HepG2 (cell line): ENCODE results near the gene DCP2. TPM values are rescaled to one million over a fixed set of nuclear protein-coding genes. Genes with fewer than 3 reads are reported as not detected.

Experiments
- ATAC-seq: fragments of 200-7000 bp; cut with Tn5 transposase; 3 replicates; pipeline ENCODE4 v1.9.1; 2020; ENCODE audit warnings: mild to moderate bottlenecking, moderate library complexity
- BruUV-seq: library from RNA; stranded (reverse); fragments of 400-500 nt; replicated peaks from 2 replicates; lab custom pipeline; 2021; lab: Mats Ljungman, UMichigan
- CTCF ChIA-PET: fragments of 300-600 bp; formaldehyde crosslinking; extraction: SDS; loops from one replicate; lab custom pipeline; 2021; ENCODE audit warnings: low total read pairs, inconsistent platforms, low intra/inter-chr PET ratio; lab: Yijun Ruan, JAX
- POLR2A ChIA-PET: fragments of 350-600 bp; sonication (Branson Sonifier 250); formaldehyde crosslinking; loops from one replicate; lab custom pipeline; 2020; ENCODE audit warnings: antibody characterized with exemption, inconsistent platforms; lab: Yijun Ruan, JAX
- DNase-seq: peaks from one replicate; pipeline ENCODE4 v3.0.0-alpha.2; 2015; ENCODE audit warnings: low spot score
- FAIRE-seq: peaks from 3 replicates; lab custom pipeline; 2011; peaks lifted over from hg19 to GRCh38; lab: Jason Lieb, UNC
- H2AFZ ChIP-seq: one replicate; pipeline ENCODE4 v1.6.1; 2011; ENCODE audit warnings: low read length, inconsistent platforms
- H3K27ac ChIP-seq: fragments of 300-600 bp; 3 replicates; pipeline ENCODE4 v1.8.0; 2011; ENCODE audit warnings: mixed run types, mild to moderate bottlenecking, mixed read lengths, low read length, inconsistent platforms; ENCODE audit not compliant: insufficient read depth; ENCODE audit errors: extremely low read length
- H3K27me3 ChIP-seq, 2 experiments: fragments of 200-600 bp in 1 of 2; 2 replicates in 1 of 2; 3 replicates in 1 of 2; pipeline versions ENCODE4 v1.6.0 to v1.8.0; 2011; ENCODE audit warnings: low read length in 2 of 2, mild to moderate bottlenecking in 2 of 2, moderate library complexity in 2 of 2, inconsistent platforms in 1 of 2; ENCODE audit not compliant: insufficient read depth in 2 of 2, control insufficient read depth in 1 of 2
- H3K36me3 ChIP-seq, 2 experiments: fragments of 200-600 bp in 1 of 2; replicated peaks in 1 of 2; 2 replicates in 1 of 2; 3 replicates in 1 of 2; pipeline versions ENCODE4 v1.5.1 to v1.8.0; 2011; ENCODE audit warnings: low read length in 2 of 2, inconsistent platforms in 1 of 2; ENCODE audit not compliant: insufficient read depth in 2 of 2, control insufficient read depth in 1 of 2
- H3K4me1 ChIP-seq: 2 replicates; pipeline ENCODE4 v1.5.1; 2012; ENCODE audit warnings: low read length, inconsistent platforms; ENCODE audit not compliant: insufficient read depth
- H3K4me2 ChIP-seq: 2 replicates; pipeline ENCODE4 v1.6.0; 2011; ENCODE audit warnings: low read depth, low read length, inconsistent platforms
- H3K4me3 ChIP-seq, 3 experiments: fragments of 200-600 bp in 1 of 3; sonication (generic), shearing (Covaris generic) in 1 of 3; replicated peaks in 1 of 3; 2 replicates each; pipeline ENCODE4 v1.5.1; 2011 to 2016; ENCODE audit warnings: low read length in 3 of 3, inconsistent platforms in 2 of 3, low read depth in 2 of 3, mild to moderate bottlenecking in 2 of 3, control low read depth in 1 of 3, mixed read lengths in 1 of 3; ENCODE audit not compliant: insufficient read depth in 1 of 3
- H3K79me2 ChIP-seq: one replicate; pipeline ENCODE4 v1.6.1; 2011; ENCODE audit warnings: low read length, inconsistent platforms; ENCODE audit not compliant: insufficient read depth
- H3K9ac ChIP-seq: 2 replicates; pipeline ENCODE4 v1.6.0; 2011; ENCODE audit warnings: mild to moderate bottlenecking, low read depth, low read length, inconsistent platforms; ENCODE audit not compliant: insufficient read depth
- H3K9me3 ChIP-seq: 2 replicates; pipeline ENCODE4 v1.5.1; 2012; ENCODE audit warnings: mild to moderate bottlenecking, low read length
- H4K20me1 ChIP-seq: 2 replicates; pipeline ENCODE4 v1.6.0; 2011; ENCODE audit warnings: inconsistent platforms, mild to moderate bottlenecking, low read length, moderate library complexity; ENCODE audit not compliant: insufficient read depth
- BCL6 ChIP-seq: IDR thresholded peaks from 2 replicates; pipeline ENCODE4 v1.6.1; 2016; ENCODE audit warnings: missing genetic modification reagents, missing compliant biosample characterization
- FIP1L1 ChIP-seq: fragments of 200-400 bp; formaldehyde crosslinking; IDR thresholded peaks from 2 replicates; pipeline ENCODE4 v1.6.1; 2018; ENCODE audit warnings: low read depth, mild to moderate bottlenecking, low read length, moderate library complexity, borderline replicate concordance; ENCODE audit not compliant: insufficient read depth
- FOSL1 ChIP-seq: sonication (generic); formaldehyde crosslinking; IDR thresholded peaks from 2 replicates; pipeline ENCODE4 v1.9.0; 2021; ENCODE audit warnings: missing genetic modification reagents, borderline replicate concordance
- NFKBIZ ChIP-seq: IDR thresholded peaks from 2 replicates; pipeline ENCODE4 v1.6.1; 2018; ENCODE audit warnings: missing genetic modification reagents, missing compliant biosample characterization
- PAX8 ChIP-seq: sonication (generic); formaldehyde crosslinking; IDR thresholded peaks from 2 replicates; pipeline ENCODE4 v1.8.0; 2022; ENCODE audit warnings: mild to moderate bottlenecking, missing genetic modification reagents, borderline replicate concordance
- SMARCE1 ChIP-seq: fragments of 450-650 bp; IDR thresholded peaks from 2 replicates; pipeline ENCODE4 v1.6.1; 2017; ENCODE audit warnings: borderline replicate concordance
- XBP1 ChIP-seq: sonication (generic); formaldehyde crosslinking; IDR thresholded peaks from 2 replicates; pipeline ENCODE4 v1.5.0; 2020; ENCODE audit warnings: missing genetic modification reagents
- ZFP1 ChIP-seq: IDR thresholded peaks from 2 replicates; pipeline ENCODE4 v1.6.1; 2016
- ZSCAN30 ChIP-seq: sonication (generic); formaldehyde crosslinking; IDR thresholded peaks from 2 replicates; pipeline ENCODE4 v1.5.0; 2020; ENCODE audit warnings: mild to moderate bottlenecking, missing genetic modification reagents
- WGBS: methylation state at CpG from one replicate; pipeline ENCODE4 v1.1.6; 2017; ENCODE audit warnings: low lambda C conversion rate; 5-methylcytosine and 5-hydroxymethylcytosine counted together
- in situ Hi-C: cut with HindIII; loops from 2 replicates; pipeline ENCODE4 v1.10.0; 2017; ENCODE audit warnings: low pct_unique_long_range_greater_than_20kb; ENCODE audit not compliant: extremely low pct_ligation_motif_present
- intact Hi-C: fragments of 100-400 bp; cut with micrococcal nuclease; formaldehyde crosslinking; loops from one replicate; pipeline ENCODE4 v1.10.0; 2022; ENCODE audit not compliant: unreplicated experiment
- polyA plus RNA-seq, 8 experiments: library from polyadenylated mRNA; depleted of rRNA in 3 of 8; stranded (reverse) in 7 of 8; unstranded in 1 of 8; fragments of >200 nt; fragmentation: Illumina TruSeq in 4 of 8; extraction: Trizol in 4 of 8; gene quantifications; 2 replicates each; pipeline versions ENCODE4 v1.2.1 to v1.2.3, GENCODE V29; 2011 to 2016; ENCODE audit warnings: low read depth in 4 of 8, missing spikeins in 1 of 8, mixed read lengths in 1 of 8; ENCODE audit not compliant: insufficient read depth in 1 of 8
- total RNA-seq, 5 experiments: library from RNA; depleted of rRNA; stranded (reverse); fragments of >200 nt; fragmentation: Illumina TruSeq; extraction: Trizol; gene quantifications; 2 replicates each; pipeline ENCODE4 v1.2.3, GENCODE V29; 2016; ENCODE audit warnings: low read depth in 1 of 5
- TF ChIP-seq, protein P1 (sequence below): sonication (generic); formaldehyde crosslinking; IDR thresholded peaks from 2 replicates; pipeline ENCODE4 v1.4.0; 2020; ENCODE audit warnings: low read depth, mild to moderate bottlenecking, missing genetic modification reagents
- TF ChIP-seq, protein P2 (sequence below): sonication (generic); formaldehyde crosslinking; IDR thresholded peaks from 2 replicates; pipeline ENCODE4 v1.8.0; 2022; ENCODE audit warnings: mild to moderate bottlenecking, missing genetic modification reagents, borderline replicate concordance
- TF ChIP-seq, protein P3 (sequence below): IDR thresholded peaks from 2 replicates; pipeline ENCODE4 v1.6.1; 2016
- TF ChIP-seq, protein P4 (sequence below), 2 experiments: sonication (generic) in 1 of 2; formaldehyde crosslinking in 1 of 2; IDR thresholded peaks; 2 replicates each; pipeline versions ENCODE4 v1.6.1 to v1.9.0; 2014 to 2022; ENCODE audit warnings: antibody characterized with exemption in 1 of 2, borderline replicate concordance in 1 of 2, inconsistent platforms in 1 of 2, low read depth in 1 of 2, missing genetic modification reagents in 1 of 2

DCP2 gene
- total and polyA plus RNA-seq, 2 of the 13 experiments (the other 11 are each of a cell fraction or from before 2014, with no cell fraction given) = 16.2 to 63.4 TPM

DNA sequence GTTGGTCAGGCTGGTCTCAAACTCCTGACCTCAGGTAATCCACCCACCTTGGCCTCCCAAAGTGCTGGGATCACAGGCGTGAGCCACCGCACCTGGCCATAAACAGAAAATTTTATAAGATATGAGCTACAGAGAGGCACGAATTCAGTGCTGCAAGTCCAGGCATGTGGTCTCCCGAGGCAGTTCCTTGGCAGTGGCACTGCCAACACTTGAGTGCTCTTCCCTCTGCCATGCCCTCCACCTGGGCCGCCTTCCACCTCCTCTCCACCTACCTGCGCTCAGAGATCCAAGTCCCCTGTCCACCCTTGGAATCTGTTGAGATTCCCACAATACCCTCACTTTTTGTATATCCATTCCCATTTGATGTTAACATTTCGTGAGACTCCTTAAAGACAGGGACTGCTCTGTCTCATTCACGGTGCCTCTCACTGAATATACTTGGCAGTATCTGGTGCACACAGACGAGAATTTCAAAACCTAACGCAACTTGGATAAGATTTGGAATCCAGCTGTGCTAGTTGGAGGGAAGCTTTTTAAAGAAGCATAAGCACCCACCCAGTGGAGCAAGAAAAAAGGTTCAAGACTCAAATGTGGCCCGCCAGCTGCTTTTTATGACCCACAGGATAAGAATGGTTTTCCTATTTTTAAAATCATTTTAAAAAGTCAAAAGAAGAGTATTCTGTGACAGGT lies 68.3 kb downstream of the DCP2 start:
- Histone ChIP-seq H3K27ac (no peak overlapping the region), H4K20me1 (no peaks in the 10 kb centered on the region), H3K36me3 (no peaks in the 10 kb centered on the region), H2AFZ (no peak overlapping the region), H3K27me3 (no peaks in the 10 kb centered on the region), H3K4me1 (no peaks in the 10 kb centered on the region), H3K4me2 (no peak overlapping the region), H3K4me3 (no peak overlapping the region), H3K9ac (no peak overlapping the region), H3K79me2 (no peaks in the 10 kb centered on the region), H3K9me3 (no peaks in the 10 kb centered on the region)
- no peak for DNase-seq
- no peak for ATAC-seq
- no TSS peak for BruUV-seq
- WGBS = 91% methylated on average over 8 of the region's 11 CpGs
- in situ Hi-C loops = loop anchor here (25.0 kb wide), 1 partner anchor 467 kb away; the partner anchor contains the start of gene YTHDC2
- CTCF ChIA-PET = no interaction called here
- TF ChIP-seq, protein P1, sequence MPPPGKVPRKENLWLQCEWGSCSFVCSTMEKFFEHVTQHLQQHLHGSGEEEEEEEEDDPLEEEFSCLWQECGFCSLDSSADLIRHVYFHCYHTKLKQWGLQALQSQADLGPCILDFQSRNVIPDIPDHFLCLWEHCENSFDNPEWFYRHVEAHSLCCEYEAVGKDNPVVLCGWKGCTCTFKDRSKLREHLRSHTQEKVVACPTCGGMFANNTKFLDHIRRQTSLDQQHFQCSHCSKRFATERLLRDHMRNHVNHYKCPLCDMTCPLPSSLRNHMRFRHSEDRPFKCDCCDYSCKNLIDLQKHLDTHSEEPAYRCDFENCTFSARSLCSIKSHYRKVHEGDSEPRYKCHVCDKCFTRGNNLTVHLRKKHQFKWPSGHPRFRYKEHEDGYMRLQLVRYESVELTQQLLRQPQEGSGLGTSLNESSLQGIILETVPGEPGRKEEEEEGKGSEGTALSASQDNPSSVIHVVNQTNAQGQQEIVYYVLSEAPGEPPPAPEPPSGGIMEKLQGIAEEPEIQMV (CRISPR knock-in tag) = no peak
- no peak for TF ChIP-seq FIP1L1
- TF ChIP-seq PAX8 (CRISPR knock-in tag) = no peak
- TF ChIP-seq, protein P2, sequence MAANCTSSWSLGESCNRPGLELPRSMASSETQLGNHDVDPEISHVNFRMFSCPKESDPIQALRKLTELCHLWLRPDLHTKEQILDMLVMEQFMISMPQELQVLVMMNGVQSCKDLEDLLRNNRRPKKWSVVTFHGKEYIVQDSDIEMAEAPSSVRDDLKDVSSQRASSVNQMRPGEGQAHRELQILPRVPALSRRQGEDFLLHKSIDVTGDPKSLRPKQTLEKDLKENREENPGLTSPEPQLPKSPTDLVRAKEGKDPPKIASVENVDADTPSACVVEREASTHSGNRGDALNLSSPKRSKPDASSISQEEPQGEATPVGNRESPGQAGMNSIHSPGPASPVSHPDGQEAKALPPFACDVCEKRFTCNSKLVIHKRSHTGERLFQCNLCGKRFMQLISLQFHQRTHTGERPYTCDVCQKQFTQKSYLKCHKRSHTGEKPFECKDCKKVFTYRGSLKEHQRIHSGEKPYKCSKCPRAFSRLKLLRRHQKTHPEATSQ (CRISPR knock-in tag) = no peak
- TF ChIP-seq, protein P3, sequence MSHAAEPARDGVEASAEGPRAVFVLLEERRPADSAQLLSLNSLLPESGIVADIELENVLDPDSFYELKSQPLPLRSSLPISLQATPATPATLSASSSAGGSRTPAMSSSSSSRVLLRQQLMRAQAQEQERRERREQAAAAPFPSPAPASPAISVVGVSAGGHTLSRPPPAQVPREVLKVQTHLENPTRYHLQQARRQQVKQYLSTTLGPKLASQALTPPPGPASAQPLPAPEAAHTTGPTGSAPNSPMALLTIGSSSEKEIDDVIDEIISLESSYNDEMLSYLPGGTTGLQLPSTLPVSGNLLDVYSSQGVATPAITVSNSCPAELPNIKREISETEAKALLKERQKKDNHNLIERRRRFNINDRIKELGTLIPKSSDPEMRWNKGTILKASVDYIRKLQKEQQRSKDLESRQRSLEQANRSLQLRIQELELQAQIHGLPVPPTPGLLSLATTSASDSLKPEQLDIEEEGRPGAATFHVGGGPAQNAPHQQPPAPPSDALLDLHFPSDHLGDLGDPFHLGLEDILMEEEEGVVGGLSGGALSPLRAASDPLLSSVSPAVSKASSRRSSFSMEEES (CRISPR knock-in tag) = no peak
- TF ChIP-seq XBP1 (CRISPR knock-in tag) = no peak
- TF ChIP-seq, protein P4, sequence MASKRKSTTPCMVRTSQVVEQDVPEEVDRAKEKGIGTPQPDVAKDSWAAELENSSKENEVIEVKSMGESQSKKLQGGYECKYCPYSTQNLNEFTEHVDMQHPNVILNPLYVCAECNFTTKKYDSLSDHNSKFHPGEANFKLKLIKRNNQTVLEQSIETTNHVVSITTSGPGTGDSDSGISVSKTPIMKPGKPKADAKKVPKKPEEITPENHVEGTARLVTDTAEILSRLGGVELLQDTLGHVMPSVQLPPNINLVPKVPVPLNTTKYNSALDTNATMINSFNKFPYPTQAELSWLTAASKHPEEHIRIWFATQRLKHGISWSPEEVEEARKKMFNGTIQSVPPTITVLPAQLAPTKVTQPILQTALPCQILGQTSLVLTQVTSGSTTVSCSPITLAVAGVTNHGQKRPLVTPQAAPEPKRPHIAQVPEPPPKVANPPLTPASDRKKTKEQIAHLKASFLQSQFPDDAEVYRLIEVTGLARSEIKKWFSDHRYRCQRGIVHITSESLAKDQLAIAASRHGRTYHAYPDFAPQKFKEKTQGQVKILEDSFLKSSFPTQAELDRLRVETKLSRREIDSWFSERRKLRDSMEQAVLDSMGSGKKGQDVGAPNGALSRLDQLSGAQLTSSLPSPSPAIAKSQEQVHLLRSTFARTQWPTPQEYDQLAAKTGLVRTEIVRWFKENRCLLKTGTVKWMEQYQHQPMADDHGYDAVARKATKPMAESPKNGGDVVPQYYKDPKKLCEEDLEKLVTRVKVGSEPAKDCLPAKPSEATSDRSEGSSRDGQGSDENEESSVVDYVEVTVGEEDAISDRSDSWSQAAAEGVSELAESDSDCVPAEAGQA (IDR thresholded peaks at IDR 0.05; ENCODE audit: low read depth) = no peak
- TF ChIP-seq, protein P4 (CRISPR knock-in tag; IDR thresholded peaks at IDR 0.05; ENCODE audit: borderline replicate concordance) = no peak
- no peak for TF ChIP-seq FOSL1 (CRISPR knock-in tag)
- TF ChIP-seq ZFP1 (CRISPR knock-in tag) = no peak
- no peak for TF ChIP-seq ZSCAN30
- TF ChIP-seq BCL6 = no peak
- no peak for TF ChIP-seq NFKBIZ (CRISPR knock-in tag)
- TF ChIP-seq SMARCE1 = no peak
- FAIRE-seq = no peak
- POLR2A ChIA-PET = no interaction called here
- intact Hi-C loops = loop anchor here (5.0 kb wide), 1 partner anchor 562 kb away; no protein-coding TSS in a partner anchor
